ENCODE measurements around the gene RAB8B. TPM values are rescaled to one million over a fixed set of nuclear protein-coding genes. Genes with fewer than 3 reads are reported as not detected.
"Not testable (repeated sequence)": the region's sequence is repeated elsewhere in the genome, so short reads cannot be mapped to it uniquely, and the experiment has no call there.

Gene RAB8B
- total RNA-seq, 3 donors from 2014 or later, result 7.4 to 26.4 (median 18.3) TPM

DNA sequence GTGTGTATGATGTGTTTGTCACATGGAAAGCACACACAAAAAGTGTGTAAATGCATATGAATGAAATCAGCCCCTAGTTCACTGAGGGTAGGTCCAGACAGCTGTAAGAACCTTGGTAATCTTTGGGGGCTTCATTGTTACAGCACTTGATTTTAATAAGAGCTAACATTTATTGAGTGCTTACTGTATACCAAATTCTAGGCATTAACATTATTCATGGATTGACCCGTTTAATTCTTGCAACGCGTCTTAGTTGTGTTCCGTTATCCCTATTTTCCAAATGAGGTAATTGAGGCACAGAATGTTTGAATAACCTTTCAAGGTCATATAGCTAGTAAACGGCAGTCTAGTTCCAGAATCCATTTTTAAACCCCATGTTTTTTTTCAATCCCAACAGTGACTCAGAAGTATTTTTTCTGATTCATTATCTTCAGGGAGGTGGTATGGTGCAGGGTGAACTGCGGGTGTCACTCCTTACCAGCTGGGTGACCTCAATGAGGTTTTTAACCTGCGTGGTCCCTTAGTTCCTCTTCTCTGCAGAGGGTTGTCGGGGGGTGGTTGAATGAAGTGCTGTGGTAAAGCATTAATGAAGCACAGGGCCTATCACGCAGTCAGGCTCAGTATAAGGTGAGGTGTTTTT is 14.2 kb downstream of the RAB8B start:
- no peak for DNase-seq
- intact Hi-C loops (cut with DNase I, micrococcal nuclease), result no loop called here

DNA sequence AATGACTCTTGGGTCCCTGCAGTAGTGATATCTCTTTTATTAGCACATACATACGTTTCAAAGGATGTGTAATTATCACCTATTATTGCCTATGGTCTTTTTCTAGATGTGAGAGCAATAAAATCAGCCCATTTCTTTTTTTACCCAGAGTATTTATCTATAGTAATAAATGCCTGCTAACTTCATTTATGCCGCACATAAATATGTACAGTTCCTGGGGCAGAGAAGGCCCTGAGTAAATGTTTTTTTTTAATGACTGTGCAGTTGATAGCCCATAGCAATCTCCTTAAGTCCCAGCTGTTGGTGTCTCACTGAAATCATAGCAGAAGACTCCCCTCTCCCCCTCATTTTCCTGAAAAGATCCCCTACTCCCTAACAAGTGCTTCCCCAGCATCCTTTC is 16.7 kb downstream of the RAB8B start:
- Histone ChIP-seq H3K4me1 (ENCODE audit: low read depth) (peaks cover 4% of the 10 kb centered on the region), H3K4me3 (no peak overlapping the region), H3K36me3 (ENCODE audit: low read depth) (no peaks in the 10 kb centered on the region), H3K9me3 (no peaks in the 10 kb centered on the region)
- ATAC-seq, result no peak
- no peak for TF ChIP-seq CTCF (IDR thresholded peaks at IDR 0.05)
- intact Hi-C loops (cut with DNase I, micrococcal nuclease), result no loop called here
- no peak for DNase-seq

More for the DNA sequence above, 14.2 kb downstream of the RAB8B start:
- no peaks in the 10 kb centered on the region for H3K36me3 ChIP-seq (ENCODE audit: low read depth)
- ATAC-seq, result peak; percentile 50
- H3K9me3 ChIP-seq, result no peaks in the 10 kb centered on the region
- H3K4me1 ChIP-seq (ENCODE audit: low read depth), result peaks cover 4% of the 10 kb centered on the region
- no peak overlapping the region for H3K4me3 ChIP-seq
- TF ChIP-seq CTCF (IDR thresholded peaks at IDR 0.05), result no peak

- DNase-seq; H3K9me3 ChIP-seq; H3K36me3 ChIP-seq (ENCODE audit: low read depth); intact Hi-C loops (cut with DNase I, micrococcal nuclease); ATAC-seq; H3K4me3 ChIP-seq: not testable (repeated sequence)
- peaks cover 17% of the 10 kb centered on the region for H3K4me1 ChIP-seq (ENCODE audit: low read depth)
Observed at GRCh38 chr15:63208824-63209223, 19.4 kb downstream of the RAB8B start.

GRCh38 chr15:63210151-63211091 is 21.0 kb downstream of the RAB8B start:
- ATAC-seq, result peak; percentile 38
- no peaks in the 10 kb centered on the region for H3K9me3 ChIP-seq
- no peak for DNase-seq
- intact Hi-C loops (cut with DNase I, micrococcal nuclease), result no loop called here
- no peak overlapping the region for H3K4me3 ChIP-seq
- H3K36me3 ChIP-seq (ENCODE audit: low read depth), result no peaks in the 10 kb centered on the region
- H3K4me1 ChIP-seq (ENCODE audit: low read depth), result peaks cover 17% of the 10 kb centered on the region
- TF ChIP-seq CTCF (IDR thresholded peaks at IDR 0.05), result no peak

- Histone ChIP-seq H3K36me3 (ENCODE audit: low read depth) (no peaks in the 10 kb centered on the region), H3K4me3 (no peak overlapping the region), H3K4me1 (ENCODE audit: low read depth) (peaks cover 17% of the 10 kb centered on the region), H3K9me3 (no peaks in the 10 kb centered on the region)
- no peak for TF ChIP-seq CTCF (IDR thresholded peaks at IDR 0.05)
- ATAC-seq (no peak), DNase-seq (no peak)
- intact Hi-C loops (cut with DNase I, micrococcal nuclease), result no loop called here
Observed at GRCh38 chr15:63211092-63211490, 21.7 kb downstream of the RAB8B start.

- DNase-seq, result no peak
- H3K4me1 ChIP-seq (ENCODE audit: low read depth), result peaks cover 17% of the 10 kb centered on the region
- intact Hi-C loops (cut with DNase I, micrococcal nuclease), result no loop called here
- no peak for ATAC-seq
- no peak for TF ChIP-seq CTCF (IDR thresholded peaks at IDR 0.05)
- H3K4me3 ChIP-seq, result no peak overlapping the region
- H3K36me3 ChIP-seq (ENCODE audit: low read depth), result no peaks in the 10 kb centered on the region
- H3K9me3 ChIP-seq, result no peaks in the 10 kb centered on the region
Observed at GRCh38 chr15:63211549-63211948, 22.1 kb downstream of the RAB8B start.

All from mucosa of descending colon (tissue), 3 donors.